HuH-7.5 (cell line): ENCODE measurements around the gene PIK3CA.
"Not testable (repeated sequence)": the region's sequence is repeated elsewhere in the genome, so short reads cannot be mapped to it uniquely, and the experiment has no call there.

Experiments used
- DNase-seq: peaks from one replicate; pipeline ENCODE4 v3.0.0; 2011; ENCODE audit warnings: low spot score

Gene PIK3CA

DNA sequence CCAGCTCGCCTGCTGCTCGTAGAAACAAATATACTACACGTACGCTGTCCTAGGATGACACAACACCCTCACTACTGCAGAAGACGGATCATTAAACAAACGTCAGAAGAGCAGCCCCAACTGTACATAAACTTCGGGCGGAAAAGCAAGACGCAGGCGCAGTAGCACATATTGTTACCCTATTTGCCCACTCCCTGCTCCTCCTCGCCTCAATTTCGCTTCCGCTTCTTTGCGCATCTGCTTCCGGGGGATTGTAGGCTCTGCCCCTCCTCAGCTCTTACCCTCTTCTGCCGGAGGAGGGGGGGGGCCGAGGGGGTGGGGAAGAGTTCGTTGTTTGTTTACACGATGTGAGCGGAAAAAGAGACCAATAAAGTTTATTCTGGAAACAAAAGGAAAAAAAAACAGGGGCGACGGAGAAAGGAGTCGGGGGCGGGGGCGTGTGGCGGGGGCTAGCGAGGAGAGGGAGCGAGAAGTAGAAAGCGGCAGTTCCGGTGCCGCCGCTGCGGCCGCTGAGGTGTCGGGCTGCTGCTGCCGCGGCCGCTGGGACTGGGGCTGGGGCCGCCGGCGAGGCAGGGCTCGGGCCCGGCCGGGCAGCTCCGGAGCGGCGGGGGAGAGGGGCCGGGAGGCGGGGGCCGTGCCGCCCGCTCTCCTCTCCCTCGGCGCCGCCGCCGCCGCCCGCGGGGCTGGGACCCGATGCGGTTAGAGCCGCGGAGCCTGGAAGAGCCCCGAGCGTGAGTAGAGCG, at the start of gene PIK3CA:
TSS of gene PIK3CA (plus strand) at position 485 of the 743 bp plus-strand sequence. CDS start 50,469 bp downstream, outside the sequence.
- DNase-seq, result peak; percentile 60

DNA sequence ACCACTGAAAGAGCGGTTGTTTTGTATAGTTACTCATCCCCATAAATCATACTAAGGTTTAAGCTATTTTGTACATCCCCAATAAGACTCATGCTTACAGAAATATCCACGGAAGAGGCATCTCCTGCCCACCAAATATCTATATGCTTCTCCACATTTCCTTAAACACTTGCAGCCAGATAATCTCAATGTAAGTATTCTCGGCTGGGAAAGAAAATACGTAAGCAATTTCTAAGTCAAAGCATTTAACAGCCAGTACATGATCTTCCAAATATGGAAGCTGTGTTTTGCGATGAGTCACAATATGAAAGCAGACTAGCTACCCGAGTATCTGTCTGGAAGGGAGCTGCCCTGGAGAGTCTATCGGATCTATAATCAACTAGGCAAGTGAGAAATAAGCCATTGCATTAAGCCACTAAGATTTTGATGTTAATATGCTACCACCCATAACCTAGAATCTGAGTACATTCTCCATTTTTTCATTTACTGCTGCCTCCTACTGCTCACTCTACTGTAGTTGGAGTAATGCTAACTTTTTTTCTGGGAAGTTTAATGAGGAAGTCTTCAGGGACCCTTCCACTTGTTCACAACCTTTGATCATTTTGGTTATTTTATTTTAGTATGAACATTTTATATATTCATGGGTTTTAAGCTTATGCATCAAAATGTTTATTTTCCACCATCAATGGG, 49.6 kb upstream of the PIK3CA start:
- DNase-seq, result no peak

DNA sequence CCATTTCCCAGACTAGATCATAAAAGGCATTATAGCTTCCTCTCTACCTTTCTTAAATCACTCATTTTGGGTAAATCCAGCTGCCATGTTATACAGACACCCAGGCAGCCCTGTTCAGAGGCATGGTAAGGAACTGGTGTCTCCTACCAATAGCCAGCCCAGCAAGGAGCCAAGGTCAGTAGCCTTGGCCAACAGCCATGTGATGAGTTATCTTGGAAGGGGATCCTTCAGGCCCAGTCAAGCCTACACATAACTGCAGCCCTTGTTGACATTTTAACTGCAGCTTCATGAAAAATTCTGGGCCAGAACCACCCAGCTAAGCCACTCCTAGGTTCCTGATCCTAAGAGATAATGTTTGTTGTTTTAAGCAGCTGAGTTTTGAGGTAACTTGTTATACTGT, 47.5 kb upstream of the PIK3CA start:
- no peak for DNase-seq

DNA sequence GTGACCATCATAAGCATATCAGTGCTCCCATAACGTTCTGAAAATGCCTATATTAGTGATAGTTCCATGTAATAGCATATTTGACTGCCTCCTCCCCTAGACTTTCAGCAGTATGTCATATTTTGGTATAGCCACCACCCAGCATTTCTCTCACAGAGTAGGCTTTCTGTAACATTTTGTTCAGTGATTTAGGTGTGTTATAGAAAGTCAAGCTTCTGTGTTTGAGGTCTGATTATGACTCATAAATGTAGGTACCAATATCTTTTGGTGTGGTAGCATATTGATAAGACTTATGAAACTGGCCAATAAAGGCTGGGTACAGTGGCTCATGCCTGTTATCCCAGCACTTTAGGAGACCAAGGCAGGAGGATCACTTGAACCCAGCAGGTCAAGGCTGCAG, 42.3 kb upstream of the PIK3CA start:
- DNase-seq, result no peak

DNA sequence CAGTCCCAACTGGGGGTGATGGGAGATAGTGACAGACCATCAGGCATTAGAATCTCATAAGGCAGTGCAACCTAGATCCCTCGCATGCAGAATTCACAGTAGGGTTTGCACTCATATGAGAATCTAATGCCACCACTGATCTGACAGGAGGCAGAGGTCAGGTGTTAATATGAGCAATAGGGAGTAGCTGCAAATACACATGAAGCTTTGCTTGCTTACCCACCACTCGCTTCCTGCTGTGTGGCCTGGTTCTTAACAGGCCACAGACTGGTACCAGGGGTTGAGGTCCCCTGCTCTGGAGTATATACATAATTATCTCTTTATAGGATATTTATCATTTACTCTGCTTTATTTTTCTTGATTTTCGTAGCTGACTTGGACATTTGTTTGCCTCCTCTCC, 40.5 kb upstream of the PIK3CA start:
- no peak for DNase-seq

DNA sequence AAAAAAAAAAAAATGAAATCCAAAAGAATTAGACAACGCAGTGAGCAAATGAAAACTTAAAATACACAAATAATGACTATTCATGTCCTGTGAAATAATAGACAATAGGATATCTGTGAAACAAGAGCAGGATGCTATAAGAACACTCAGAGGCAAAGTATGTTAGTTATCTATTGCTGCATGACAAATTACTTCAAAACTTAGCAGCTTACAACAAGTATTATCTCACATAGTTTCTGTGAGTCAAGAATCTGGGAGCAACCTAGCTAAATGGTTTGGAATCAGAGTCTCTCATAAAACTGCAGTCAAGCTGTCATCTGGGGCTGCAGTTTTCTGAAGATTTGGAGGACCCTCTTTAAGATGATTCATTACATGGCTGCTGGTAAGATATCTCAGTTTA, 40.1 kb upstream of the PIK3CA start:
- no peak for DNase-seq

DNA sequence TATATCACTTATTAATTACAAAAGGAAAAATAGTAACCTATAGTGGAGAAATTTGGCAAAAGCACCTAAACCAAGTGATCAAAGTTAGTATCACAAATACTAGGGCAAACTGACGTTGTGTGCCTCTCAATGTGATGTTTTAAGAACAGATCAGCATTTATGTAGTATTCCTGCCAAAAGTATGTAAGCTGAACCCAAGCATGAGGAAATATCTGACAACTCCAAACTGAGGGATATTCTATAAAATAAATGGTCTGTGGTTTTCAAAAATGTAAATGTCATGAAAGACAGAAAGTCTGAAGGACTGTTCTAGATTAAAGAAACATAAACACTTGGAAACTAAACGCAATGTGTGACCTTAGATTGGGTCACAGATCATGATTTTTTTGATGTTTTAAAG, 34.3 kb upstream of the PIK3CA start:
- no peak for DNase-seq

DNA sequence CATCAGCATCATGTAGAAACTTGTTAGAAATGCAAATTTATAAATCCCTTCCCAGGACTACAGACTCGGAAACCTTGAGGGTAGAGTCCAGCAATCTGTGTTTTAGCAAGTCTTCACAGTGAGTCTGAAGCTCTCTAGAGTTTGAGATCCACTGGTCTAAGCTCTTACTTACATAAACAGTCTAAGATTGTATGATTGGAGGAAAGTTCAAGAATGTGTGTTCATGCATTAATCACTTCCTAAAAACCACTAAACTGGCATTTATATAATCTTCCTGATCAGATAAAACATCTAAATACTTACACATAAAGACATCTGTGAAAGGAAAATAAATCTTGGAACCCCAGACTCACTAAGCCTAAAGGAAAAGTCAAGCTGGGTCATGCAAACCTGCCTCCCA, 32.7 kb upstream of the PIK3CA start:
- DNase-seq, result not testable (repeated sequence)

DNA sequence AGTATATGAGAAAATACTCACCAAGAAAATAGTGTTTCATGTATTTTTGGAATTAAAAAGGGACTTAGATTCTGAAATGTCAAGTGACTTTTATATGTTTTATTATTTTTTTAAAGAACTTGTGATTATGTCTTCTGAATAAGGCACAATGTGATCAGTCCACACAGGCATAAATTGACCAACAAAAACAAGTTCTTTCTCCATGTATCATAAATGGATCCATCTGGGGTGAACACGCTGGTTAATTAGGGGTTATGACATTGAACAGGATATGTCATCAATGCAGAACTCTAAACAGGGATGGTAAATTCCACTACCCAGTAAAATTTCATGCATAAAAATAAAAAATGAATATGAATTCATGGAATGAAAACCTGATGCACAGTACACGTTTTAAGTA, 31.3 kb upstream of the PIK3CA start:
- no peak for DNase-seq

DNA sequence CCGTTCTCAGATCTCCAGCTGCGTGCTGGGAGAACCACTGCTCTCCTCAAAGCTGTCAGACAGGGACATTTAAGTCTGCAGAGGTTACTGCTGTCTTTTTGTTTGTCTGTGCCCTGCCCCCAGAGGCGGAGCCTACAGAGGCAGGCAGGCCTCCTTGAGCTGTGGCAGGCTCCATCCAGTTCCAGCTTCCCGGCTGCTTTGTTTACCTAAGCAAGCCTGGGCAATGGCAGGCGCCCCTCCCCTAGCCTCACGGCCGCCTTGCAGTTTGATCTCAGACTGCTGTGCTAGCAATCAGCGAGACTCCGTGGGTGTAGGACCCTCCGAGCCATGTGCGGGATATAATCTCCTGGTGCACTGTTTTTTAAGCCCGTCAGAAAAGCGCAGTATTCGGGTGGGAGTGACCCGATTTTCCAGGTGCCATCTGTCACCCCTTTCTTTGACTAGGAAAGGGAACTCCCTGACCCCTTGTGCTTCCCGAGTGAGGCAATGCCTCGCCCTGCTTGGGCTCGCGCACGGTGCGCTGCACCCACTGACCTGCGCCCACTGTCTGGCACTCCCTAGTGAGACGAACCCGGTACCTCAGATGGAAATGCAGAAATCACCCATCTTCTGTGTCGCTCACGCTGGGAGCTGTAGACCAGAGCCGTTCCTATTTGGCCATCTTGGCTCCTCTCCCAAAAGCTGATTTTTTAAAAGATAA, 15.8 kb upstream of the PIK3CA start:
- DNase-seq, result not testable (repeated sequence)

DNA sequence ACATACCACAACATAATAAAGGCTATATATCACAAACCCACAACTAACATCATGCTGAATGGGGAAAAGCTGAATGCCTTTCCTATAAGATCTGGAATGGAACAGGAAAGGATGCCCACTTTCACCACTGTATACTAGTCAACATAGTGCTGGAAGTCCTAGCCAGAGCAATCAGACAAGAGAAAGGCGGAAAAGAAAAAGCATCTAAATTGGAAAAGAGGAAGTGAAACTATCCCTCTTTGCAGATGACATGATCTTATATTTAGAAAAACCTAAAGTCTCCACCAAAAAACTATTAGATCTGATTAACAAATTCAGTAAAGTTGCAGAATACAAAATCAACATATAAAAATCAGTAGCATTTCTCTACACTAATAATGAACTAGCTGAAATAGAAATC, 14.6 kb upstream of the PIK3CA start:
- no peak for DNase-seq

DNA sequence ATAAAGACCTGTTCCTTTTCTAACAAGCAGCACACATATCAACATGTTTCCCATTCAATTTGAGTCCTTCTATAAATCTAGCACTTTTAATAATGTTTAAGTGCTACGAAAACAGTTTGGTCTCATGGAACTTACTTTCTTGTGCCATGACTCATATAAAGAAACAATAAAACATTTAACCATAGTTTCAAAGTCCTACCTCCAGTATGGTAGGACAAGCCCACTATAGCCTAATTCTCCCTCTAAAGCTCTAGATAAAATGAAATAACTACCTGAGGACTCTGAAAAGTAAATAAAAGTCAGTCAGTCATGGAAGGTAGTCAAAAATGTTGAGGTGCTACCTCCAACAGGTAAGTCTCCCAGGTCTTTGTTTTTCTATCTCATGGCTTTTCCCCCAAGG, 12.0 kb upstream of the PIK3CA start:
- DNase-seq, result no peak

DNA sequence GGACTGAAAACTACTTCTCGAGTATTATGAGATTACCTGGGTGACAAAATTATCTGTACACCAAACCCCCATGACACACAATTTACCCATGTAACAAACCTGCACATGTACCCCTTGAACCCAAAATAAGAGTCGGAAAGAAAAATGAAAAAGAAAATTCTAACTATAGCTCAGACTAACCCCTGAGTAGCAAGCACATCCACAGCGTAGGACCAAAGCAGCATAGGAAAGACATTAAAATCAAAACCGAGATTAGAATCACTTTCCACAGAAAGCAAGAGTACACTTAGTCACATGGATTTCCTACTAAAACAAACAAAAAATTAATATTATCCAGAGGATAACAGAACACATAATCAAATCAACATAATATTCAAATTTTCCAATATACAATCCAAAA, 6.3 kb upstream of the PIK3CA start:
- DNase-seq, result no peak

DNA sequence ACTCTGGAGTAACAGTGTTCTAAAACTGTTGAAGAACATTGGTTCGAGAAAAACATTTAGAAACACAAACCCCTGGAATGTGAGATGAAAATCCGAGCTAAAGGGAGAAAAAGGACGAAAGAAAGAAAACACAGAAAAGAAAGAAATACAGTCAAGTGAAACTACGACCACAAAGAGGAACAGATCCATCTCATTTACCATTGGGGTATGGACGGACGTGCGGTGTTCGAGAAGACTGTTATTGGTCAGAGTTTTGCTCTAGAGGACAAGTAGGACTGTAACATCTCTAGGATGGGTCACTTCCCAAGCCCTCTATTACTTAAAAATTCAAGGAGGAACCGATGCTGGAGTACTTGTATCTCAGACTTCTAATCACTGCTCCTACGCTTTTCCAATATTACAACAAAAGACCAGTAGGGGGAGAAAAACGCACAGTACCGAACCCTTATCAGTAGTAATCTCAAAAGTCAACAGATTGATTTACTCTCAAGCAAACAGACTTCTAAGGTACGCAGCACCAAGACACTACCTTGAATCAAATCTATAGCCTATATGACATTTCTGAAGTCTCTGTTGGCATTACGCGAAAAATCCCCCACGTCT, 1.1 kb upstream of the PIK3CA start:
- peak; percentile 44 for DNase-seq

DNA sequence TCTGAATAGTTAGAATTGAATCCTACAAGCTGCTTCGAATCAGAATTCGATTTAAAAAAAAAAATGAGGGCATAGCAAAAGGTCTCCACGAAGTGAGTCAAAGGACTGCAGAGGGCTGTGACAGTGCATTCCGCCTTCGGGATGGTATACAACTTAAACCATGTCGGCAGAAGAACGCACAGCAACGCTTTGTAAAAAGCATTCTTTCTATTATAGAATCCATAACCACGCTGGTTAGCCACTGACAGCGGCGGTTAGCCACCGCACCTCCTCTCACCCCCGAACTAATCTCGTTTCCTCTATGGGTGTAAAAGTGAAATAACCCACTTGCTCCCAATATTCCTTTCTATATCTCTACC, 664 bp upstream of the PIK3CA start:
- no peak for DNase-seq

DNA sequence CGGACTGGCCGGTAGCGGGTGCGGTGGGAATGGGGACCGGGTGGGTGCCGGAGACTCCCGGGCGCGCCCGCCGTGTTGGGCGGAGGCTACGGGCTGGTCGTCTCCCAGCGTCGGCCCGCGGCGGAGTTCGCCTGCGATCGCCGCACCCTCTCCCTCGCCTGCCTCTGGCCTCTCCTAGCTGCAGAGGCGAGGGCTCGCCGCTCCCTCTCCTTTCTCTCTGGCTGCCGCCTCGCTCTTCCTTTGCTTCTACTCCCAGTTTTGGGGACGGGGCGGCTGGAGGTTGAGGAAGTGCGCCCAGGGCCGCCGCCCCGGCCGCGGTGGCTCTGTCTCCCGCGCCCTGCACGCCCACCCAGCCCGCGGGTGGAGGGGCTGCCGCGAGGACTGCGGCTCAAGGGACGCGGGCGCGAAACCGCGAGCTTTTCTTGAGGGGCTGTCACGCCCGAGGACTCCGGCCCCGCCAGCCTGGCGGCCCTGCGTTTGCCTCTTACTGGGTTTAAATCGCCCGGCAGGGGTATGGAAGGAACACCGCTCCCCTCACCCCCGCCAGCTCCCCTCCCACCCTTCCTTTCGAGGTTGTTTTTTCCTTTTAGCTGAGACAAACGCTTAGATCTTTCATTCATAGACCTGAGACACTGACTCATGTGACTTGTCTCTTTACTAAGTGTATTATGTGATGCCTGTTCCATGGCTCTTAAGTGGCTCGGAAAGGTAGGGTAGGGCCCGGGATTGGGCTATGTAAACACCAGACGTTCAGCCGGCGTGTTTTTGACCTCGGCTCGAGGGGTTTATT, 654 bp downstream of the PIK3CA start:
- peak; percentile 10 for DNase-seq

DNA sequence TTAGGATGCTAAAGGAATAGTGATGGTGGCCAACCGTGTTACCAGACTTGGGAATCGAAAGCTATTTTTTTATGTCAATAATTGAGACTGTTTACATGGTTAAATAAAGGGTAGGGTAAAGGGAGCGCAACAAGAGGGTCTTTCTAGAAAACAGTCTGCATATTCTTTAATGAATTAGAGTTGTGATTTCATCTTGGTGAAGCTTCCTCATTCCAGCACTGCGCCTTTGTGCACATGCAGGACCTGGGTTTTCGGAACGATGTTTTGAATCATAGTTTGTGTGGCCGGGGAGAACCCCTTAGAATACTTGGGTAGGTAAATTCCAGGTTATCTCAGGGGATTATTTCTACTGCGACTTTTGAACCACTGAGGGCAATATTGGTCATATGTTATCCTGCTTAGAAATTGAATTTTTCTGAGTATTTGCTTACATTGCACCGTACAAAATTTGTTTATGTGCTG, 1.3 kb downstream of the PIK3CA start:
- no peak for DNase-seq

DNA sequence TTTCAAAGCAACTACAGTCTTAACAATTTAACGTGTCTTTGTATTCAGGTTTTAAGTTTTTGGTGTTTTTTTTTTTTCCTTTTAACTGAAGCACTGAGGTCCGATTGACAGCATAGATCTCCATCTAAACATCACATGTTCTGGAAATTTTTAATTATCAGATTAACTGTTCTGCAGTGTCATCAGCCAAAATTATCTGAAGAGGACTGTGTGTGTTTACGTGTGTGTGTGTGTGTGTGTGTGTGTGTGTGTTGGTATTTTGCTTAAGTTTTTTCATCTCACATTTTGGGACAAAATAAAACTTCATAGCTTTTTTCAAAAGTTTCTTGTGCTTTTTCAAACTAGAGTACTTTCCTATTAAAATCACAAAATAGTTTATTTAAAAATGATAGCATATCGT, 1.8 kb downstream of the PIK3CA start:
- no peak for DNase-seq

DNA sequence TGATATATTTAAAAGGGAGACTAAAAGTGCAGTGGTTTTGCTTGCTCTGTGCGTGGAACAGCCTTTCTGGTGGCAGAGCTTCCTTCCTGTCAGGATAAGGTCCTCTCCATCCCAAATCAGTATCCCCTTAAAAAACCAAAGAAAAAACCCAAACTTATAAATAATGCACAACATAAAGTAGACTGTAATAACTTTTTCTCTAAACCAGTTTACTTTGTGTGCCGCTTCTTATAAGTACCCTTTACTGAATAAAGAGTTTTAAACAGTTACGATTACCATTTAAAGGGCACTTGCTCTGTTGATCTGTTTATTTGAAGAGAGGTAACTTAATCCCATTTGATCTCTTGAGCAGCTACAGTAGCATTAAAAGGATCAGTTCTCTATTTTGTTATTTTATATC, 2.5 kb downstream of the PIK3CA start:
- DNase-seq, result no peak

DNA sequence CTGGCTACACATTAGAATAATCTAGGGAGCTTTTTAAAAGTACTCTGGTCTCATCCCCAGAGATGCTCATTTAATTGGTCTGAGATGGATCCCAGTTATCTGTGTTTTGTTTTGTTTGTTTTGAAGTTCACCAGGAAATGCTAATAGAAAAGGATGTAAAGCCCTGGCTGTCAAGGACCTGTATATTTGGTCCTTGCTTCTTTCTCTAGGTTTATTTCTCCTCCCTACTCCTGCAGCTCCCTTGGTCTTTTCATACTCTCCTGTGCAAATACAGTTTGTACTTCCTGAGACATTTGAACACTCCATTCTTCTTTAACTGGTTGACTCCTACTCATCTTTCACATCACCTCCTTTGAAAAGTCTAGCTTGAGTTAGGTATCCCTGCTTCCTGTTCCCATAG, 3.3 kb downstream of the PIK3CA start:
- no peak for DNase-seq

DNA sequence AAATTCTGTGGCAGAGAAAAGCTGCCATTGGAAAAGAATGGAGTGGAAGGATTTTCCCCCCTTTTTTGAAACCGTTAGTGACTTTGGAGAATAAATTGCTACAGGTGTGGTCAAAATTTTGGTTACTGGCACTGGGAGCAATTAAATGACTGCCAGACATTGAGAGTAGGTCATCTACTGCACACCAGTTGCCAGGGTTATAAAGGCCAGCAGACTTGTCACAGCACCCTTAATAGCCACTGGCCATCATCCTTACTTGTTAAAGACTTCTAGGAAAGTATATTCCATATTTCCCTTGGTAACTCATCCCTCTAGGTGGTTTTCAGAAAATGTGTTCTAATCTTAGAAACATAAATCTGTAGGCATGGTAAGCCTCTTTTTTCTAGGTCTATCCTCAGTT, 8.0 kb downstream of the PIK3CA start:
- no peak for DNase-seq

DNA sequence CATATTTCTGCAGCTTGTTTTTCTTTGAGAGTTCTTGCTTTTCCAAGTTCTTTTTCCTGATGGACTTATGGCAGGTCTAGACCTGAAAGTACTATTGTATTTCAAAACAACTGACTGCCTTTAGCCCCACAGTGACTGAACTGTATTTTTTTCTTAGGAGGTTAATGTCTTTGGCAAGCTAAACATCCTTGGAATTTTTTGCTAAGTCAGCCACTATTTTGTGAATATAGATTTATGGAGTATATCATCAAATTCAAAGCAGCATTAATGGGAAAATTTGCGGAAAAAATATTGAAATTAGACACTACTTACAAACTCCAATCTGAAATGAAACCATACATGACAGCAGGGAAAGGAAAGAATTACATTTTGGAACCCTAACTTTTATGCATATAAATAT, 8.6 kb downstream of the PIK3CA start:
- no peak for DNase-seq
